GM12878 (cell line): ENCODE measurements around the gene MYL11. TPM values are rescaled to one million over a fixed set of nuclear protein-coding genes. Genes with fewer than 3 reads are reported as not detected.

Source experiments
- ATAC-seq: fragments of 200-7000 bp; cut with Tn5 transposase; 3 replicates; pipeline ENCODE4 v1.9.1; 2020; ENCODE audit warnings: mild to moderate bottlenecking, moderate library complexity
- Bru-seq: library from RNA; stranded (reverse); fragments of 400-500 nt; gene quantifications from one replicate; lab custom pipeline; 2021; lab: Mats Ljungman, UMichigan
- BruChase-seq, 2 experiments: library from RNA; stranded (reverse); fragments of 400-500 nt; gene quantifications; one replicate each; lab custom pipeline; 2021; lab: Mats Ljungman, UMichigan
- BruUV-seq: library from RNA; stranded (reverse); fragments of 400-500 nt; replicated peaks from 2 replicates; lab custom pipeline; 2021; lab: Mats Ljungman, UMichigan
- CTCF ChIA-PET: fragments of 300-600 bp; sonication (Branson Sonifier 250); formaldehyde crosslinking; extraction: SDS; loops from one replicate; lab custom pipeline; 2021; ENCODE audit warnings: inconsistent platforms; lab: Yijun Ruan, JAX
- POLR2A ChIA-PET: fragments of 350-600 bp; formaldehyde crosslinking; extraction: SDS; loops from one replicate; lab custom pipeline; 2021; ENCODE audit warnings: inconsistent platforms; lab: Charles Lee
- RAD21 ChIA-PET: fragments of 300-600 bp; sonication (Branson Sonifier 250); formaldehyde crosslinking; loops from one replicate; lab custom pipeline; 2023; ENCODE audit warnings: antibody characterized with exemption; ENCODE audit not compliant: unreplicated experiment; lab: Charles Lee
- SMC1A ChIA-PET: fragments of 300-600 bp; sonication (Branson Sonifier 250); formaldehyde crosslinking; loops from one replicate; lab custom pipeline; 2023; ENCODE audit not compliant: unreplicated experiment, uncharacterized antibody; lab: Charles Lee
- DNase-seq: peaks from one replicate; pipeline ENCODE4 v3.0.0-alpha.2; 2011; ENCODE audit warnings: low read depth, low spot score
- FAIRE-seq: peaks from 3 replicates; lab custom pipeline; 2011; peaks lifted over from hg19 to GRCh38; lab: Jason Lieb, UNC
- H2AFZ ChIP-seq: 2 replicates; pipeline ENCODE4 v1.6.0; 2011; ENCODE audit warnings: low read depth, low read length, control low read depth; ENCODE audit not compliant: control insufficient read depth
- H3K27ac ChIP-seq: 2 replicates; pipeline ENCODE4 v1.5.1; 2011; ENCODE audit warnings: control low read depth; ENCODE audit not compliant: control insufficient read depth, insufficient read depth
- H3K27me3 ChIP-seq, 2 experiments: replicated peaks in 1 of 2; 2 replicates each; pipeline versions ENCODE4 v1.6.0 to v1.6.1; 2011; ENCODE audit warnings: low read length in 1 of 2; ENCODE audit not compliant: control insufficient read depth in 2 of 2, insufficient read depth in 2 of 2
- H3K36me3 ChIP-seq, 2 experiments: 2 replicates each; pipeline ENCODE4 v1.5.1; 2011; ENCODE audit warnings: low read length in 1 of 2; ENCODE audit not compliant: control insufficient read depth in 2 of 2, insufficient read depth in 2 of 2
- H3K4me1 ChIP-seq: 2 replicates; pipeline ENCODE4 v1.6.1; 2011; ENCODE audit warnings: mild to moderate bottlenecking, low read length, moderate library complexity, mixed read lengths; ENCODE audit not compliant: control insufficient read depth, insufficient read depth
- H3K4me2 ChIP-seq: 2 replicates; pipeline ENCODE4 v1.6.0; 2011; ENCODE audit warnings: control low read depth; ENCODE audit not compliant: control insufficient read depth, insufficient read depth
- H3K4me3 ChIP-seq: fragments of 200-600 bp; sonication (generic); 2 replicates; pipeline ENCODE4 v1.5.1; 2016
- H3K79me2 ChIP-seq: 2 replicates; pipeline ENCODE4 v1.6.0; 2011; ENCODE audit warnings: low read length; ENCODE audit not compliant: control insufficient read depth, insufficient read depth
- H3K9ac ChIP-seq: 2 replicates; pipeline ENCODE4 v1.8.0; 2011; ENCODE audit warnings: low read length, control low read depth, mixed read lengths; ENCODE audit not compliant: control insufficient read depth, insufficient read depth
- H3K9me3 ChIP-seq: replicated peaks from 3 replicates; pipeline ENCODE4 v1.5.1; 2011; ENCODE audit warnings: mild to moderate bottlenecking, low read length; ENCODE audit not compliant: control insufficient read depth, insufficient read depth
- H4K20me1 ChIP-seq: 2 replicates; pipeline ENCODE4 v1.6.0; 2011; ENCODE audit not compliant: control insufficient read depth, insufficient read depth
- SP1 ChIP-seq: IDR thresholded peaks from one replicate; pipeline ENCODE4 v1.6.1; 2011; ENCODE audit warnings: low read depth, low read length
- WGBS: methylation state at CpG from one replicate; pipeline ENCODE4 v1.1.6; 2016; ENCODE audit warnings: low lambda C conversion rate; ENCODE audit not compliant: insufficient replicate concordance, insufficient coverage; ENCODE audit errors: missing lambda C conversion rate; 5-methylcytosine and 5-hydroxymethylcytosine counted together
- in situ Hi-C: fragments of 300-500 bp; cut with MboI; formaldehyde crosslinking; loops from 9 replicates; pipeline ENCODE4 v1.14.3; 2018; ENCODE audit warnings: mixed read lengths
- intact Hi-C: fragments of 100-400 bp; cut with micrococcal nuclease; formaldehyde crosslinking; loops from one replicate; pipeline ENCODE4 v1.14.2; 2022; ENCODE audit not compliant: unreplicated experiment
- long read RNA-seq, 2 experiments: library from polyadenylated mRNA; unstranded; transcript quantifications; one replicate each; pipeline ENCODE4 v2.0.0, GENCODE V29; 2019 to 2020
- polyA minus RNA-seq, 3 experiments: library from RNA; depleted of rRNA, polyadenylated mRNA; stranded (reverse); fragments of >200 nt; gene quantifications; 2 replicates each; pipeline ENCODE4 v1.2.3, GENCODE V29; 2011
- polyA plus RNA-seq, 11 experiments: library from polyadenylated mRNA; depleted of rRNA in 4 of 11; unstranded in 6 of 11; stranded (reverse) in 5 of 11; fragments of >200 nt; fragmentation: Nextera tagmentation in 4 of 11; fragmentation: Illumina TruSeq in 1 of 11; extraction: Ambion mirVana in 4 of 11; extraction: Trizol in 1 of 11; gene quantifications; 1 replicate in 1 of 11; 2 replicates in 10 of 11; pipeline versions ENCODE4 v1.2.1 to v1.2.3, GENCODE V29; 2011 to 2016; ENCODE audit warnings: inconsistent platforms in 2 of 11, missing spikeins in 2 of 11, low read depth in 1 of 11
- total RNA-seq, 4 experiments: library from RNA; depleted of rRNA in 3 of 4; stranded (reverse); fragments of >200 nt in 3 of 4; fragmentation: Illumina TruSeq in 1 of 4; extraction: Trizol in 1 of 4; gene quantifications; 2 replicates each; pipeline versions ENCODE4 v1.2.1 to v1.2.3, GENCODE V29; 2013 to 2021
- TF ChIP-seq, protein P1 (sequence below): IDR thresholded peaks from 2 replicates; pipeline ENCODE4 v1.6.1; 2012; ENCODE audit warnings: low read depth, low read length, improper control_type of control experiment

MYL11 gene, protein sequence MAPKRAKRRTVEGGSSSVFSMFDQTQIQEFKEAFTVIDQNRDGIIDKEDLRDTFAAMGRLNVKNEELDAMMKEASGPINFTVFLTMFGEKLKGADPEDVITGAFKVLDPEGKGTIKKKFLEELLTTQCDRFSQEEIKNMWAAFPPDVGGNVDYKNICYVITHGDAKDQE
- total RNA-seq (2013; cell fraction: nucleolus; rRNA removed), result not detected in 2 replicates
- total RNA-seq (2014; rRNA removed), result not detected in 2 replicates
- total RNA-seq (2014; rRNA removed; fragmentation: Illumina TruSeq; extraction: Trizol), result not detected in 2 replicates
- not detected in 2 replicates for total RNA-seq (2021)
- not detected for polyA plus RNA-seq (2011; ENCODE audit: low read depth)
- polyA plus RNA-seq (2011; rRNA removed), result 0.61 TPM in 1 of 2 replicates, not detected in the other
- polyA plus RNA-seq (2011; cell fraction: cytosol; rRNA removed), result 0.50 TPM in 1 of 2 replicates, not detected in the other
- polyA plus RNA-seq (2011; cell fraction: nucleus; rRNA removed), result not detected in 2 replicates
- polyA plus RNA-seq (2012), result 0.96 TPM in 1 of 2 replicates, not detected in the other
- polyA plus RNA-seq (2014; fragmentation: Illumina TruSeq; extraction: Trizol), result 1.2 TPM in 1 of 2 replicates, not detected in the other
- under 1 TPM in 1 of 2 experiments, not detected in 1; 0.79 TPM for polyA plus RNA-seq (2014; fragmentation: Nextera tagmentation; extraction: Ambion mirVana)
- 0.19 and 2.5 TPM in 2 replicates for polyA plus RNA-seq (2014; rRNA removed)
- polyA plus RNA-seq (2016; fragmentation: Nextera tagmentation; extraction: Ambion mirVana), result under 1 TPM in 1 of 2 experiments, not detected in 1; 0.33 TPM
- not detected in 2 replicates for polyA minus RNA-seq (2011; rRNA and poly(A)+ RNA removed)
- not detected in 2 replicates for polyA minus RNA-seq (2011; cell fraction: cytosol; rRNA and poly(A)+ RNA removed)
- not detected in 2 replicates for polyA minus RNA-seq (2011; cell fraction: nucleus; rRNA and poly(A)+ RNA removed)
- Bru-seq, nascent RNA, result percentile 10 among the genes with signal in this experiment
- not detected for BruChase-seq, experiment 1, labeled RNA remaining after a 6-hour chase
- BruChase-seq, experiment 2, labeled RNA remaining after a 2-hour chase, result not detected
- long read RNA-seq, experiment 1, result 0 reads
- long read RNA-seq, experiment 2, partial matches to known transcripts, result 0 of 1 reads
- long read RNA-seq, experiment 2, other reads (novel, unspliced or antisense), result 1 of 1 reads

DNA sequence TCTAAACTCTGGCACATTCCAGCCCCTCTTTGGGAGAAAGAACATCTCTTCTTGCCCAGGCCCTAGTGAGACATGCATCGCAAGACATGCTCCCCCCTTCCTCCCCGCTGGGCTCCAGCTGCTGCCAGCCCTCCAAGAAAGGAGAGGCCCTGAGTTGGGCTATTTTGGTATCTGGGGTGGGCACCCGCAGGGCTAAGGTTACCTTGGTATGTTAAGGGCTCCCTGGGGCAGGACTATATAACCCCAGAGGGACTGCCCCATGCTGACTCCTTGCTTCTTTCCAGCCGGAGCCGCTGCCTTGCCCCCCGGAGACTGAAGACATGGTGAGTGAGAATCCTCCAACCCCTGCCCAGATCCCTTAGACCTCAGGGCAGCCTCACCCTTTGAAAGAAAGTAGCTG, at the start of gene MYL11:
MYL11 (plus strand) TSS at position 265 of the 400 bp plus-strand sequence; CDS start at position 321, 56 bp downstream.
- intact Hi-C loops (no loop called here), in situ Hi-C loops (no loop called here)
- ATAC-seq (no peak), FAIRE-seq (no peak), DNase-seq (no peak)
- ChIA-PET SMC1A (no interaction called here), RAD21 (no interaction called here), POLR2A (interaction anchor here (0.7 kb wide), 1 partner anchor 317 kb away, joined by 4 read pairs; no protein-coding TSS in a partner anchor), CTCF (interaction anchor here (1.6 kb wide), 1 partner anchor 35 kb away, joined by 5 read pairs; no protein-coding TSS in a partner anchor)
- Histone ChIP-seq H3K79me2 (peaks cover 10% of the 10 kb centered on the region), H4K20me1 (no peaks in the 10 kb centered on the region), H2AFZ (no peak within 1 kb of the TSS), H3K27ac (no peak within 1 kb of the TSS), H3K36me3 (no peaks in the 10 kb centered on the region; a peak in 1 of 4 replicates), H3K27me3 (no peaks in the 10 kb centered on the region), H3K4me1 (peaks cover 24% of the 10 kb centered on the region), H3K4me2 (no peak within 1 kb of the TSS), H3K4me3 (no peak within 1 kb of the TSS), H3K9ac (no peak within 1 kb of the TSS), H3K9me3 (no peaks in the 10 kb centered on the region)
- no peak for TF ChIP-seq SP1
- TF ChIP-seq, protein P1, sequence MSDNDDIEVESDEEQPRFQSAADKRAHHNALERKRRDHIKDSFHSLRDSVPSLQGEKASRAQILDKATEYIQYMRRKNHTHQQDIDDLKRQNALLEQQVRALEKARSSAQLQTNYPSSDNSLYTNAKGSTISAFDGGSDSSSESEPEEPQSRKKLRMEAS, result no peak
- WGBS, result 82% methylated on average over 6 of the region's 6 CpGs
- no TSS peak for BruUV-seq
